HCEC 1CT (cell line): ENCODE measurements around the gene FRMD4A.
"Not testable (repeated sequence)": the region's sequence is repeated elsewhere in the genome, so short reads cannot be mapped to it uniquely, and the experiment has no call there.

Source experiments
- DNase-seq: peaks from one replicate; pipeline ENCODE4 v3.0.0-alpha.2; 2017

FRMD4A gene

GRCh38 chr10:13902868-13903587 is 427.7 kb downstream of the FRMD4A start:
- no peak for DNase-seq

- DNase-seq: no peak
Observed at GRCh38 chr10:13899941-13900340, 430.8 kb downstream of the FRMD4A start.

GRCh38 chr10:13896146-13896545 is 434.6 kb downstream of the FRMD4A start:
- DNase-seq: not testable (repeated sequence)

- DNase-seq: peak; percentile 39
Observed at GRCh38 chr10:13894412-13895093, 436.2 kb downstream of the FRMD4A start.

- DNase-seq: no peak
Observed at GRCh38 chr10:13893926-13894325, 436.8 kb downstream of the FRMD4A start.

GRCh38 chr10:13892871-13893270 is 437.9 kb downstream of the FRMD4A start:
- DNase-seq: no peak

- DNase-seq: no peak
Observed at GRCh38 chr10:13892001-13892491, 438.7 kb downstream of the FRMD4A start.

GRCh38 chr10:13891128-13892000 is 439.4 kb downstream of the FRMD4A start:
- peak; percentile 27 for DNase-seq

GRCh38 chr10:13890233-13891127 is 440.2 kb downstream of the FRMD4A start:
- peak; percentile 28 for DNase-seq

GRCh38 chr10:13887761-13888160 is 443.0 kb downstream of the FRMD4A start:
- DNase-seq: no peak

GRCh38 chr10:13885238-13885990 is 445.3 kb downstream of the FRMD4A start:
- no peak for DNase-seq

- no peak for DNase-seq
Observed at GRCh38 chr10:13883636-13884444, 446.9 kb downstream of the FRMD4A start.

- DNase-seq: peak; percentile 99
Observed at GRCh38 chr10:13882119-13882711, 448.5 kb downstream of the FRMD4A start.

- no peak for DNase-seq
Observed at GRCh38 chr10:13880760-13881159, 450.0 kb downstream of the FRMD4A start.

GRCh38 chr10:13877154-13877909 is 453.4 kb downstream of the FRMD4A start:
- peak; percentile 27 for DNase-seq

- DNase-seq: no peak
Observed at GRCh38 chr10:13873196-13873595, 457.5 kb downstream of the FRMD4A start.

GRCh38 chr10:13872411-13872810 is 458.3 kb downstream of the FRMD4A start:
- no peak for DNase-seq

GRCh38 chr10:13871776-13872175 is 458.9 kb downstream of the FRMD4A start:
- DNase-seq: no peak

GRCh38 chr10:13871011-13871410 is 459.7 kb downstream of the FRMD4A start:
- no peak for DNase-seq
